ENCODE data around the gene STARD3. TPM values are rescaled to one million over a fixed set of nuclear protein-coding genes. Genes with fewer than 3 reads are reported as not detected.

STARD3 gene
- polyA plus RNA-seq, 1 donor from 2014 or later: 105 TPM

GRCh38 chr17:39658760-39659159 lies 21.8 kb downstream of the STARD3 start:
- Histone ChIP-seq H3K9me2 (ENCODE audit: insufficient read depth, low read length) (no peaks in the 10 kb centered on the region), H3K9ac (ENCODE audit: low read length) (no peak overlapping the region), H3K36me3 (ENCODE audit: insufficient read depth, low read length) (no peaks in the 10 kb centered on the region), H3K4me3 (ENCODE audit: low read length) (no peak overlapping the region), H3K79me2 (replicated peaks; ENCODE audit: insufficient read depth, low read length) (no peaks in the 10 kb centered on the region), H3K4me2 (ENCODE audit: low read length) (no peak overlapping the region), H3K27ac (ENCODE audit: low read length) (no peak overlapping the region), H2AFZ (ENCODE audit: low read depth, low read length) (no peak overlapping the region), H3F3A (ENCODE audit: insufficient read depth, low read length, poor library complexity, severe bottlenecking) (no peaks in the 10 kb centered on the region), H4K20me1 (ENCODE audit: insufficient read depth) (no peaks in the 10 kb centered on the region), H3K9me3 (ENCODE audit: low read length) (no peaks in the 10 kb centered on the region), H3K27me3 (ENCODE audit: insufficient read depth, low read depth, low read length) (no peaks in the 10 kb centered on the region)
- TF ChIP-seq EZH2 (IDR thresholded peaks at IDR 0.05; ENCODE audit: borderline replicate concordance, insufficient read depth, low read length, poor library complexity, severe bottlenecking): no peak
- no peak for TF ChIP-seq EP300 (conservative IDR thresholded peaks at IDR 0.05; ENCODE audit: poor library complexity, severe bottlenecking)
- TF ChIP-seq TAF1 (IDR thresholded peaks at IDR 0.05; ENCODE audit: low read depth): no peak
- TF ChIP-seq RAD21 (conservative IDR thresholded peaks at IDR 0.05): no peak
- TF ChIP-seq MXI1 (conservative IDR thresholded peaks at IDR 0.05; ENCODE audit: poor library complexity, severe bottlenecking): no peak

- no peak overlapping the region for H3K9ac ChIP-seq (ENCODE audit: low read length)
- no peaks in the 10 kb centered on the region for H3F3A ChIP-seq (ENCODE audit: insufficient read depth, low read length, poor library complexity, severe bottlenecking)
- no peaks in the 10 kb centered on the region for H3K9me3 ChIP-seq (ENCODE audit: low read length)
- H3K9me2 ChIP-seq (ENCODE audit: insufficient read depth, low read length): no peaks in the 10 kb centered on the region
- TF ChIP-seq TAF1 (IDR thresholded peaks at IDR 0.05; ENCODE audit: low read depth): no peak
- TF ChIP-seq SMC3 (conservative IDR thresholded peaks at IDR 0.05; ENCODE audit: poor library complexity): no peak
- TF ChIP-seq CTCF (IDR thresholded peaks at IDR 0.05; ENCODE audit: poor library complexity, severe bottlenecking): no peak
- no peaks in the 10 kb centered on the region for H4K20me1 ChIP-seq (ENCODE audit: insufficient read depth)
- H2AFZ ChIP-seq (ENCODE audit: low read depth, low read length): no peak overlapping the region
- no peak overlapping the region for H3K4me3 ChIP-seq (ENCODE audit: low read length)
- no peaks in the 10 kb centered on the region for H3K79me2 ChIP-seq (replicated peaks; ENCODE audit: insufficient read depth, low read length)
- H3K27me3 ChIP-seq (ENCODE audit: insufficient read depth, low read depth, low read length): no peaks in the 10 kb centered on the region
- H3K4me2 ChIP-seq (ENCODE audit: low read length): no peak overlapping the region
- no peaks in the 10 kb centered on the region for H3K36me3 ChIP-seq (ENCODE audit: insufficient read depth, low read length)
- H3K27ac ChIP-seq (ENCODE audit: low read length): no peak overlapping the region
These were observed 22.5 kb downstream of the STARD3 start for GRCh38 chr17:39659279-39660010.

GRCh38 chr17:39660011-39660360 lies 23.0 kb downstream of the STARD3 start:
- TF ChIP-seq MXI1 (conservative IDR thresholded peaks at IDR 0.05; ENCODE audit: poor library complexity, severe bottlenecking): no peak
- no peak for TF ChIP-seq REST (IDR thresholded peaks at IDR 0.05; ENCODE audit: borderline replicate concordance)
- TF ChIP-seq SMC3 (conservative IDR thresholded peaks at IDR 0.05; ENCODE audit: poor library complexity): no peak
- TF ChIP-seq EP300 (conservative IDR thresholded peaks at IDR 0.05; ENCODE audit: poor library complexity, severe bottlenecking): no peak
- no peak for TF ChIP-seq EZH2 (IDR thresholded peaks at IDR 0.05; ENCODE audit: borderline replicate concordance, insufficient read depth, low read length, poor library complexity, severe bottlenecking)
- TF ChIP-seq POLR2AphosphoS5 (IDR thresholded peaks at IDR 0.05): no peak
- no peak for TF ChIP-seq RAD21 (conservative IDR thresholded peaks at IDR 0.05)
- no peak for TF ChIP-seq CTCF (IDR thresholded peaks at IDR 0.05; ENCODE audit: poor library complexity, severe bottlenecking)
- no peak for TF ChIP-seq TAF1 (IDR thresholded peaks at IDR 0.05; ENCODE audit: low read depth)
- no peaks in the 10 kb centered on the region for H3K27me3 ChIP-seq (ENCODE audit: insufficient read depth, low read depth, low read length)
- H3K4me3 ChIP-seq (ENCODE audit: low read length): no peak overlapping the region
- H3K9ac ChIP-seq (ENCODE audit: low read length): no peak overlapping the region
- H3K79me2 ChIP-seq (replicated peaks; ENCODE audit: insufficient read depth, low read length): no peaks in the 10 kb centered on the region
- no peak overlapping the region for H3K27ac ChIP-seq (ENCODE audit: low read length)
- H3K9me2 ChIP-seq (ENCODE audit: insufficient read depth, low read length): no peaks in the 10 kb centered on the region
- H3K36me3 ChIP-seq (ENCODE audit: insufficient read depth, low read length): no peaks in the 10 kb centered on the region
- H2AFZ ChIP-seq (ENCODE audit: low read depth, low read length): no peak overlapping the region
- no peak overlapping the region for H3K4me2 ChIP-seq (ENCODE audit: low read length)
- no peaks in the 10 kb centered on the region for H4K20me1 ChIP-seq (ENCODE audit: insufficient read depth)
- H3K9me3 ChIP-seq (ENCODE audit: low read length): no peaks in the 10 kb centered on the region
- H3F3A ChIP-seq (ENCODE audit: insufficient read depth, low read length, poor library complexity, severe bottlenecking): no peaks in the 10 kb centered on the region

Data from neural cell (in vitro differentiated cells).